Measurements from ENCODE around the gene CPNE2.

- TF ChIP-seq EZH2 (IDR thresholded peaks at IDR 0.05) (no peak), POLR2AphosphoS5 (IDR thresholded peaks at IDR 0.05; ENCODE audit: borderline replicate concordance, low read depth, low read length) (no peak)
Measured at GRCh38 chr16:57096192-57096591, 3.8 kb downstream of the CPNE2 start.

Data from SK-N-MC (cell line).